ENCODE measurements around the gene C1orf52.

The C1orf52 gene

DNA sequence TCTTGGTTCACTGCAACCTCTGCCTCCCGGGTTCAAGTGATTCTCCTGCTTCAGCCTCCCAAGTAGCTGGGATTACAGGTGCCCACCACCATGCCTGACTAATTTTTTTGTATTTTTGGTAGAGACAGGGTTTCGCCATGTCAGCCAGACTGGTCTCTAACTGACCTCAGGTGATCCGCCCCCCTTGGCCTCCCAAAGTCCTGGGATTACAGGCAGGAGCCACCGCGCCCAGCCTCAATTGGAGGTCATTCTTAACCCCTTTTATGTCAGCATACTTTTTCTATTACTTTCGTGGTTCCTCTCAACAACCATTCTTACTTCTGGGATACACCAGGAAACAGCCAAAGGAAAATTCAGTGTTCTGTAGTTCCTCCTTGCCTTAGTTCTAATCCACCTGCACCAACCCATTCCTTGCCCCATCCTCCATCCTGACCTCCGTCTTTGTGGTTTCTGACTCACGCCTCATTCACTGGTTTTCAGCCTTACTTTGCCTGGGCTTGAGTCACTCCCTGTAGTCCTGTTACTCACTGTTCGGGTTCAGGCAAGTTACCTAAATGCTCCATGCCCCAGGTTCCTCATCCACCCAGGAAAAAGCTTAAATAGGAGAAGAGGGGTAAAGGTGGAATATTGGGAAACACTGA is 29.9 kb upstream of the C1orf52 start:
- no peak overlapping the region for H3K27ac ChIP-seq
- TF ChIP-seq, protein P1, sequence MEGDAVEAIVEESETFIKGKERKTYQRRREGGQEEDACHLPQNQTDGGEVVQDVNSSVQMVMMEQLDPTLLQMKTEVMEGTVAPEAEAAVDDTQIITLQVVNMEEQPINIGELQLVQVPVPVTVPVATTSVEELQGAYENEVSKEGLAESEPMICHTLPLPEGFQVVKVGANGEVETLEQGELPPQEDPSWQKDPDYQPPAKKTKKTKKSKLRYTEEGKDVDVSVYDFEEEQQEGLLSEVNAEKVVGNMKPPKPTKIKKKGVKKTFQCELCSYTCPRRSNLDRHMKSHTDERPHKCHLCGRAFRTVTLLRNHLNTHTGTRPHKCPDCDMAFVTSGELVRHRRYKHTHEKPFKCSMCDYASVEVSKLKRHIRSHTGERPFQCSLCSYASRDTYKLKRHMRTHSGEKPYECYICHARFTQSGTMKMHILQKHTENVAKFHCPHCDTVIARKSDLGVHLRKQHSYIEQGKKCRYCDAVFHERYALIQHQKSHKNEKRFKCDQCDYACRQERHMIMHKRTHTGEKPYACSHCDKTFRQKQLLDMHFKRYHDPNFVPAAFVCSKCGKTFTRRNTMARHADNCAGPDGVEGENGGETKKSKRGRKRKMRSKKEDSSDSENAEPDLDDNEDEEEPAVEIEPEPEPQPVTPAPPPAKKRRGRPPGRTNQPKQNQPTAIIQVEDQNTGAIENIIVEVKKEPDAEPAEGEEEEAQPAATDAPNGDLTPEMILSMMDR (conservative IDR thresholded peaks at IDR 0.05): no peak
- no peak for TF ChIP-seq ZFX (IDR thresholded peaks at IDR 0.05)

DNA sequence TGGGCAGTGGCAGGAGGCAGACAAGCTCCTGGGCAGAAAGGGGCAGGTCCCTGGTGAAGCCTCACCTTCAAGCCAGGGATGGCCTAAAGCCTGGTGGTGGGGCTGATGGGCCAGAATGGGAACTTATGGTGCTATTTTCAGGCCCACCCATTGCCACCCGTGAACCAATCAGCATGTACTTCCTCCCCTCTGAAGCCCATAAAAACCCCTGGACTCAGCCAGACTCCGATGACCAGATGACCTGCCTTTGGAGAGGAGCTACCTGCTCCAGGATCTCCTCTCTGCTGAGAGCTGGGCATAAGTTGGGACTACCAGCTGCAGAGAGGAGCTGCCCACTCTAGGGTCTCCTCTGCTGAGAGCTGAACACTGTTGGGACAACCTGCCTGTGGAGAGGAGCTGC is 24.7 kb upstream of the C1orf52 start:
- H3K27ac ChIP-seq: no peak overlapping the region
- TF ChIP-seq, protein P1 (conservative IDR thresholded peaks at IDR 0.05): no peak
- TF ChIP-seq ZFX (IDR thresholded peaks at IDR 0.05): no peak

DNA sequence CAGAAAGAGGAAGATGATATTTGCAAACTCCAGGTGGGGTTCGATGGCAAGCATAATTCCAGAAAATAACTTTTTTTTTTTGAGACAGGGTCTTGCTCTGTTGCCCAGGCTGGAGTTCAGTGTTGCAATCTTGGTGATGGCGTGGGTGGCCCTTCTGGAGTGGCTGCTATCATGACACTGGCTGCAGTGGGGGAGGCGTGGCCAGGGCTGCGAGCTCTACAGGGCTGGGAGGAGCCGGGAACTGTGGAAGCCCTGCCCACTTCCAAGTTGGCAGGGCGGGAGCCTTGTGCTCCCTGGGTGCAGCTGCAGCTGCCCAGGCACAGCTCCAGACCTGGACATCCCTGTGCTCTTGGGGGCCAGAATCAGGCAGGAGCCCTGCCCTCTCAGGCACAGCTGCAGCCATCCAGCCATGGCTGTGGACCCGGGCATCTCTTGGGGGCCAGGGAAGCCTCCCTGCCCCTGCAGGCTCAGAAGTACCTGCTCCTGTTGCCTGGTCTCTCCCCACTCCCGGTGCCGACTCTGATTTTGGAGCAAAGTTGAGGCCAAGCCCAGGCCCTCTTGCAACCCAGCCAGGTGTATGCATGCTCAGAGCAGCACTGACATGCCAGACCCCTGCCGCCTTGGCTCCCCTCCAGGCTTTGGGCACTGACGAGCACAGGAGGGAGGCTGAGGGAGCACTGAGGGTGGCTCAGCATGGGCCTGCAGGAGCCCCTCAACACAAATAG is 24.2 kb upstream of the C1orf52 start:
- TF ChIP-seq, protein P1 (conservative IDR thresholded peaks at IDR 0.05): no peak
- no peak for TF ChIP-seq ZFX (IDR thresholded peaks at IDR 0.05)
- H3K27ac ChIP-seq: no peak overlapping the region

DNA sequence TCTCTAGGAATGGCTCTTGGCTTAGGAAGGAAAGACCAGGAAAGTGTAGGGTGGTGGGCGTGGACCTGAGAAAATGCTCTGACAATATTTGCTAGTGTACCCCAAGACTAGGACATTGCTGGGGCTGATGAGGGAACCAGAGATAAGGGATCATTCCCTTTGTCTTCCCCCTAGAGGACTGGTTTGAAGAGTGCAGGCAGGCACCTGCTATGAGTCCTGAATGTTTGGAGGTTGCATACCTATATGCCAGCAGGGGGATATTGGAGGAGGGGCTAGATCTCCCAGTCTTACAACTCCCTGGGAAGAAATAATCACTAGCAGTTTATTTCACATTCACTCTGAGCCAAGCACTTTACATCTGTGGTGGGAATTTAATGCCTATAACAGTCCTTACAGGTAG is 23.0 kb upstream of the C1orf52 start:
- TF ChIP-seq ZFX (IDR thresholded peaks at IDR 0.05): no peak
- TF ChIP-seq, protein P1 (conservative IDR thresholded peaks at IDR 0.05): no peak; the same call in 1 of the 2 replicates
- H3K27ac ChIP-seq: no peak overlapping the region

DNA sequence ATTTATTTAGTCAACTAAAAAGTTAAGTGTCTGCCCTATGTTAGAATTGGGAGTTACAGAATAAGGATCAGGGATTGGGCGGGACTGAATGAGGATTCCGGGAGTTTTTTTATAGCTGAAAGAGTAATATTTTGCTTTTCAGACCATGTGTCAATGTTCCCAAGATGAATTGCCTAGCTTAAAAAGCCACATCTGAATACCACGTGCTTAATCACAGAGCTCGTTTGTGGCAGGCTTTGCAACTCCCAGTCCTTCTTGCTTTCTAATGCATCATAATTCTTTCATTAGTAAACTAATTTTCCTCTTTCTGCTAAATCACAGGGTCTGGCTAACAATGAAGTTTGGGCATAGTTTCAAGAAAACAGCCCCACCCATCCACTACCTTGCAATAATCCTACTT is 21.2 kb upstream of the C1orf52 start:
- no peak overlapping the region for H3K27ac ChIP-seq
- TF ChIP-seq ZFX (IDR thresholded peaks at IDR 0.05): no peak
- TF ChIP-seq, protein P1 (conservative IDR thresholded peaks at IDR 0.05): no peak

DNA sequence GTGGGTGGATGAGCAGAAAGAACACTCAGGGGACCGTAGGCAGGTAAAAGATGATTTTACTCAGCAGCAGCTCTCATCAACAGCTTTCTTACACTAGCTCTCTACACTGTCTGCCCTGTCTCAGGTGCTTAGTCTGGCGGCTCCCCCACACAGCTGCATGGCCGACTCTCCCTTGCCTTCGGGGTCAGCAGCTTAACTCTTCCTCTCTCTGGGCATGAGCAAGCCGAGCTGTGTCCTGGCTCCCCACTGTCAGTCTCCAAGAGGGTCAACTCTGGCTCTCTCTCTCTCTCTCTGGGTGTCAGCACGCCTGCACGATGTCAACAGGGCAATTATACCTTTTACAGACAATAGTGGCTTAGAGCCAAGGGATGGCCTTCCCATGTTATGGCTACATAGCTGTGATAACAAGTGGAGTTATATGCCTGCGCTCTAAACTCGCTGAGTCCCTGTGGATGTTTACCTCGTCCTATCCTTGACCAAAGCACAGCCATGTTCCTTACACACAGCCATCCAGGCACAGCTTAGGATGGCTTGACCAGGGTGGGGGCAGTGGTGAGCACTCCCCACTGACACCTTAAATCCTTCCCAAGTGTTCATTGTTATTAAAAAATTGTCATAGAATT is 20.1 kb upstream of the C1orf52 start:
- peak overlapping the region; percentile 59 for H3K27ac ChIP-seq
- TF ChIP-seq, protein P1 (conservative IDR thresholded peaks at IDR 0.05): no peak
- no peak for TF ChIP-seq ZFX (IDR thresholded peaks at IDR 0.05)

DNA sequence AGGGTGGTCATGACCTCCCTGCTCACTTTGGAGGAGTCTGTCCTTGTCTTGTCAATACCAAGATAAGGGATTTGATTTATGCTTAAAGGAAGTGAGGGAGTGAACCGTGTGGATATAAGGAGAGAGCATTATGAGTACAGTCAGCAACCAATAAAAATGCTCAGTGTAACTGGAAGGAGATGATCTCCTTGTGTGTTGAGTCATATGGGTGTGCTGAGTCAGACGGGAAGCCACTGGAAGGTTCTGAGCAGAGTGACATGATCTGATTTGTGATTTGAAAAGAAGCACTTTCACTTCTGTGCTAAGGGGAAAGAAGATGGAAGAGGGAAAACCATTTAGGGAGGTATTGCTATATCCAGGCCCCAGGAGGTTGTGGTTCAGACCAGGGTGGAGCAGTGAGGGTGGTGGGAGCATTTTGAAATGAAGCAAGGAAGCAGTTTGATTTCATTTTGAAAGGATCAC is 19.4 kb upstream of the C1orf52 start:
- TF ChIP-seq, protein P1 (conservative IDR thresholded peaks at IDR 0.05): no peak
- TF ChIP-seq ZFX (IDR thresholded peaks at IDR 0.05): no peak
- H3K27ac ChIP-seq: peak overlapping the region; percentile 59

Data from C4-2B (cell line).